HL-60 (cell line): ENCODE results near the gene KANSL1.

Source experiments
- GABPA ChIP-seq: IDR thresholded peaks from 2 replicates; pipeline ENCODE4 v1.6.1; 2012; ENCODE audit warnings: low read depth
- POLR2AphosphoS5 ChIP-seq: IDR thresholded peaks from 2 replicates; pipeline ENCODE4 v1.6.1; 2012; ENCODE audit warnings: low read depth
- REST ChIP-seq: IDR thresholded peaks from 2 replicates; pipeline ENCODE4 v1.6.1; 2012; ENCODE audit warnings: low read depth; ENCODE audit not compliant: insufficient replicate concordance
- SPI1 ChIP-seq: IDR thresholded peaks from 2 replicates; pipeline ENCODE4 v1.6.1; 2012; ENCODE audit warnings: low read depth, mild to moderate bottlenecking, borderline replicate concordance
- TF ChIP-seq, protein P1 (sequence below): IDR thresholded peaks from one replicate; pipeline ENCODE4 v1.5.1; 2011; ENCODE audit warnings: low read length, control low read depth, inconsistent platforms; ENCODE audit not compliant: insufficient read depth

DNA sequence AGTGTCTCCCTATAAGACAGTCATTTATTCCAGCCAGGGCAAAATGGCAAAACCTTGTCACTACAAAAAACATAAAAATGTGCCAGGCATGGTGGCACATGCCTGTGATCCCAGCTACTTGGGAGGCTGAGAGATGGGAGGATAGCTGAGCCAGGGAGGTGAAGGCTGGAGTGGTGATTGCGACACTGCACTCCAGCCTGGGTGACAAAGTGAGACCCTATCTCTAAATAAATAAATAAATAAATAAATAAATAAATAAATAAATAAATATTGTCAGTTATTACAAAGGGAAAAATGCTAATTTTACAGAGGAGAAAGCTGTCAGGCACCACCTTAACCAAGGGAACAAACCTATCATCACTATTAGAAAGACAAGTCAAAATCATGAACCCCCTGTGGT lies 118.7 kb downstream of the KANSL1 start:
- TF ChIP-seq REST (no peak), POLR2AphosphoS5 (no peak), GABPA (no peak), SPI1 (no peak)
- TF ChIP-seq, protein P1, sequence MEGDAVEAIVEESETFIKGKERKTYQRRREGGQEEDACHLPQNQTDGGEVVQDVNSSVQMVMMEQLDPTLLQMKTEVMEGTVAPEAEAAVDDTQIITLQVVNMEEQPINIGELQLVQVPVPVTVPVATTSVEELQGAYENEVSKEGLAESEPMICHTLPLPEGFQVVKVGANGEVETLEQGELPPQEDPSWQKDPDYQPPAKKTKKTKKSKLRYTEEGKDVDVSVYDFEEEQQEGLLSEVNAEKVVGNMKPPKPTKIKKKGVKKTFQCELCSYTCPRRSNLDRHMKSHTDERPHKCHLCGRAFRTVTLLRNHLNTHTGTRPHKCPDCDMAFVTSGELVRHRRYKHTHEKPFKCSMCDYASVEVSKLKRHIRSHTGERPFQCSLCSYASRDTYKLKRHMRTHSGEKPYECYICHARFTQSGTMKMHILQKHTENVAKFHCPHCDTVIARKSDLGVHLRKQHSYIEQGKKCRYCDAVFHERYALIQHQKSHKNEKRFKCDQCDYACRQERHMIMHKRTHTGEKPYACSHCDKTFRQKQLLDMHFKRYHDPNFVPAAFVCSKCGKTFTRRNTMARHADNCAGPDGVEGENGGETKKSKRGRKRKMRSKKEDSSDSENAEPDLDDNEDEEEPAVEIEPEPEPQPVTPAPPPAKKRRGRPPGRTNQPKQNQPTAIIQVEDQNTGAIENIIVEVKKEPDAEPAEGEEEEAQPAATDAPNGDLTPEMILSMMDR = no peak
